Activated CD4-positive, alpha-beta T cell treated with anti-CD3 and anti-CD28 coated beads for 48 hours (primary cell): ENCODE measurements around the gene TLE6.
"Not testable (repeated sequence)": the region's sequence is repeated elsewhere in the genome, so short reads cannot be mapped to it uniquely, and the experiment has no call there.

ENCODE experiments used
- DNase-seq: peaks from one replicate; pipeline ENCODE4 v3.0.0-alpha.2; 2020

Gene TLE6

DNA sequence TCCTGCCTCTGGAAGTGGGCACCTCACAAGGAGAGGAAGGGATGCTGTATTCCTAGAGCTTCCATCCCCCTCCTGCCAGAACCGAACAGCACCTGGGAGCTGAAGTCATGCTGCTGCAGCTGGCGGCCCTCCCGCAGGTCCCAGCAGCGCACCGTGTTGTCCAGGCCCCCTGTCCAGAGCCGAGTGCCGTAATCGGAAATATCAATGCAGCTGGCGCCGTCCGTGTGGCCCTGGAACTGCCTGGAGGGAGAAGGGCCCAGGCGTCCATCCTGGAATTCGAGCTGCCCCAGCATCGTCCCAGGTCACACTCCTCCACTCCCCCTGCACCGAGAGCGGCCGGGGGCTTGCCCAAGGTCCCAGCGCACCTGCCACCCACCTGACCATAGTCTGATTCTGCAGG is 28.0 kb downstream of the TLE6 start:
- no peak for DNase-seq

DNA sequence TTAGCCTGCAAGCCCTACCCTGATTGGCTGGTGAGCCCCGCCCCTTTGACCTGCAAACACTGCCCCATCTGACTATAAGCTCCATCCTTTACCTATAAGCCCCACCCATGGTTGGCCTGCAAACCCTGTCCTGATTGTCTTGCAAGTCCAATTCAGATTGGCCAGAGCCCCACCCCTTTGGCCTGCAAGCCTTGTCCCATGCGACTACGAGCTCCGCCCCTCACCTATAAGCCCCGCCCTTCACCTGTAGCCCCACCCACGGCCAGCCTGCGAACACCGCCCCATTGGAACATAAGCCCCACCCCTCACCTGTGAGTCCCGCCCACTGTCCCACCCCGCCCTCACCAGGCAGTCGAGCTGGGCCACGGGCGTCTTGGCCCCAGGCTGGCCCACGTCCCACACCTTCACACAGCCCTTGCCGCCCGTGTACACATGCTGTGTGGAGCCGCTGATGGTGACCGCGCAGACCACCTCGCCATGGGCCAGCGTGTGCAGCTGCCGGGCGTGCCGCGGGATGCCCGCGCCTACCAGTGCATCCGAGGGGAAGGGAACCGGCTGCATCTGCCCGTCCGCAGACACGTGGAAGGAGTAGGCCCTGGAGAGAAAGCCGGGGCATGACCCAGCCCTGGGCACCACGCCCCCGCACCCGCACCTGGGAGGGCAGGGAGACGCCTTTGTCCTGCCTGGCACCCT is 28.9 kb downstream of the TLE6 start:
- peak; percentile 66 for DNase-seq

DNA sequence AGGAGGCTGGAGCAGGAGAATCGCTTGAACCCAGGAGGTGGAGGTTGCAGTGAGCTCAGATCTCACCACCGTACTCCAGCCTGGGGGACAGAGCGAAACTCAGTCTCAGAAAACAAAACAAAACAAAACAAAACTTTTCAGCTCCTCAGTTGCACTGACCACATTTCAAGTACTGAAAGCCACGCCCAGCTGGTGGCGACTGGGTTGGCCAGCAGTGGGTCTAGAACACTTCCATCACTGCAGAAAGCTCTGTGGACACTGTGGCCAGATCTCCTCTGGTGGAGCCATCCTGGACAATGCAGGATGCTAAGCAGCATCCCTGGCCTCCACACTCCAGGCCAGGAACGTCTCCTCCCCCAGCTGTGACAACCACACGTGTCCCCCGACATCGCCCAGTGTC is 30.6 kb downstream of the TLE6 start:
- no peak for DNase-seq

DNA sequence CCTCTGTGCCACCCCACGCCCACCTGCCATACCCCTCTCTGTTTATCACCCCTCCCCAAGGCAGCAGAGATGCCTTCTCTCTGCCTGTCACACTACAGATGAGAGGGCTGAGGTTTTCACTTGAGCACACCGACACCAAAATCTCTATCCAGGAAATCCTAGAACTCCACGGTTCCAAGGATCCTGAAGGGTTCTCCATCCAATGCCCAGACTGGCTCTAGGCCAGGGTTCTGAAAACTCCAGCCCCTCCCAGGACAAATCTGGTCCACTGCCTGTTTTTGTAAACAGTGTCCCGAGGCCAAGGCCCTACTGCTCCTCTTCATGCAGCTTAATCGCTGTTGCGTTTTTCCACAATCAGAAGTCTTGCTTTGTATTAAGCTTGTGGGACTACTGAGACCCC is 31.6 kb downstream of the TLE6 start:
- no peak for DNase-seq

DNA sequence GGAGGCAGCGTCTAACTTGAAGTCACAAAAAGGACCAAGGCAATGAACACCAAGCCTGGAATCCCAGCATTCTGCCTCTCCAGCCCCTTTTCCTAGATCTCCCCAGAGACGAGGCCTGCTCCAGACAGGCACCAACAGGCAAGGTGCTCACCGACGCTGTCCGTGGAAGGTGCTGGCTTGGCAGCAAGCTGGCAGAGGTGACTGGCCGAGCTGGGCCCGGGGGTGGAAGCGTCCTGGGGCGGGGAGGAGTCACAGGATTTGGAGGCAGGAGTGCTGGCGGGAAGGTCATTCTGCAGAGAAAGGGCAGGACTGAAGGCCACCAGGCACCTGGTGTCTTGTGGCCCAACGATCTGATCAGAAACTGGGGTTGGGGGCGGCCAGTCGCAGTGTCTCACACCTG is 33.5 kb downstream of the TLE6 start:
- no peak for DNase-seq

DNA sequence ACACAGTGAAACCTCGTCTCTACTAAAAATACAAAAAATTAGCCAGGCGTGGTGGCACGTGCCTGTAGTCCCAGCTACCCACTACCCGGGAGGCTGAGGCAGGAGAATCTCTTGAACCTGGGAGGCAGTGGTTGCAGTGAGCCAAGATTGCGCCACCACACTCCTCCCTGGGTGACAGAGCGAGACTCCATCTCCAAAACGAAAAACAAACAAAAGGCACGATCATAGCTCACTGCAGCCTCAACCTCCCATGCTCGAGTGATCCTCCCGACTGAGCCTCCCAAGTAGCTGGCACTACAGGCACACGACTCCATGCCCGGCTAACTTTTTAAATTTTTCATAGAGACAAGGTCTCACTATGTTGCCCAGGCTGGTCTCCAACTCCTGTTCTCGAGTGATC is 34.7 kb downstream of the TLE6 start:
- not testable (repeated sequence) for DNase-seq

DNA sequence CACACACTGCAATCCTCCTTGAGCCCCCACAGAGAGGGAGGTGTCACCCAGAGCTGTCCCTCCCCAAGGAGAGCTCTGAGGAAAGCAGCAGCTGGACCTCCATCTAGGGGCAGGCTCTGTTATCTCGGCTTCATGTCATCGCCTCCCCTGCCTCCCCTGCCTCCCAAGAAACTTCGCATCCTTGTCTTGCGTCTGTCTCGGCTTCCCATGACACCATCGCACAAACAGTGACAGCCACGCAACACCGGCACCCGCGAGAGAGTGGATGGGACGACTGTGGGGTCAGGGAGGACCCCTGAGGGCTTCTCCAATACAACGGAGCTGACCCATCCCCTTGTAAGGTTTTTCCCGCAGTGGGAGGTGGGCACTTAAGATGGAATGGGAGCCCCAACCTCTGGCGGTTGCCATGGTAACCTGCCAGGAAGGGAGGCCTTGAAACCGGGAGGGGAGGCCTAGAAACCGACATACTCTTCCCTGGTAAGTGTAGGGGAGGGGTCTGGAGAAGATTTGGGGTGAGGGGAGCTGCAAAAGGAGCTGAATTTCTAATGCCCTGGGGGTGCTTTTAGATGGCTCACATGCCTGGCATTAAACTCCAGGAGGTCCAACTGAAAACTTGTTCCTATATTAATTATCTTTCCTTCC is 35.4 kb downstream of the TLE6 start:
- no peak for DNase-seq

DNA sequence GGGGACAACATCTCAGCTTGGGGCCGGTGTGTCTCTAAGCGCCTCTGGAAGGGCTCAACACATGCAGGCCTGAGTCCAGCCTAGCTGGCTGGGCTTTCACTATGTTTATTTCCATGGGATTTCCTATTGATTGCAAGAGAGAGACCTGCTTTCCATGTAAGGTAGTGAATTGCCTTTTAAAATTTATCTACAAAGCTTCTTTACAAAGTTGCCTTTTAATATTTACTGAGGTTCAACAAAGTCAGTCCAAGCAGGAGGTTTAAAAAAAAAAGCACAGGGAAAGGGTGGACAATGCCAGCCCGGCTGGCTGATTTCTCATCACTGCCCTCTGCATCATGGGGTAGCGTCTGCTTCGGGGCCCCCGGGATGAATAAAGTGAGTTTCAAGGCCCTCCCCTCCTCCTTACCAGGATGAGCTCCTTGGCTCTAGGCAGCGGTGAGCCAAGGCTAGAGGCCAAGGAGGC is 35.9 kb downstream of the TLE6 start:
- no peak for DNase-seq

DNA sequence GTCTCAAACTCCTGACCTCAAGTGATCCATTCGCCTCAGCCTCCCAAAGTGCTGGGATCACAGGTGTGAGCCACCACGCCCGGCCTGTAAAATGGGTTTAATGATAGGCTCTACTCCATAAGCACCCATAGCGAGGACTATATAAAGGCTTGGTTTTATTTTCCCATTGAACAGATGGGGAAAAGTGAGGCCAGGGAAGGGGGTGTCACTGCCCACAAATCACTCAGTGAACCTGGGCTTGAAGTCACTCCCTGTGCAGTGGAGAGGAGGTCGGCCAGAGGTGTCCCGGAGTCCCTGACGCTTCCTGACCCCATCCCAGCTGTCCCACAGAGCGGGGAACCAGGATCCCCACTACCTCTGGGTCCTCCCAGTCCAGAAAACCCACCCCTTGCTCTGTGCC is 36.8 kb downstream of the TLE6 start:
- DNase-seq, result no peak

DNA sequence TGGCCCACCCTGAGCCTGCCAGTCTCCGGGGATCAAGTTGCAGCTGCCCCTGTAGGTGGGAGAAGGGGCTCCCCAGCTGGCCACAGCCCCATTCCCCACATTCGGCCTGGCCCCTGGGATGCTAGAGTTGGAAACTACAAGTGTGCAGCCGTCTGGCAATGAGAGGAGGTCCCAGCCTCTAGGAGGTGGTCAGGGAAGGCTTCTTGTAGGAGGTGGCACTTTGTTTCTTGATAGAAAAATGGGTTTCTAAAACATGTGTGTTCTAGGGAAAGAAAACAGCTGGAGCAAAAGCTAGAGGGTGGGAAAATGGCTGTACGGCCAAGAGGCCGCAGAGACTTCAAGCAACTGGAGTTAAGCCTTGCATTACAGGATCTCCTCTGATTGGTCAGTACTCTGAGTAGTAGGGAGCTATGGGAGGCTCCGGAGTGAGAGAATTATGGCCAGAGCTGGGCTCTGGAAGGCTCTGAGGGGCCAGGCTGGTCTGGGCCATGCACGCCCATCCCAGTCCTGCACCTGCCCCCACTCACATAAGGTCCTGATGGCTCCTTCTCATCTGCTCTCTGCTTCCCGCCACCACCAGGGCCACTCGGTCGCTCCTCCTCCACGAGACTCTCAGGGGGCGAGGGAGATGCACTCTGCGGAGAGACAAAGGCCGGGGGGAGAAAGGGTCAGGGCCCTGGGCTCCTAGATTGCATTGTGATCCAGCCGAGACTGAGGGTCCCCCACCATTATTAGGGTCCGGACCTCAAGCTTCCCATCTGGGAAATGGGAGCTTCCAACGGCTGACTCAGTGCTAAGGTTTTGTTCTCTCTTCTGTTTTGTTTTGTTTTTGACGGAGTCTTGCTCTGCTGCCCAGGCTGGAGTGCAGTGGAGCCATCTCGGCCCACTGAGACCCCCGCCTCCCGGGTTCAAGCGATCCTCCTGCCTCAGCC is 38.0 kb downstream of the TLE6 start:
- DNase-seq, result no peak

DNA sequence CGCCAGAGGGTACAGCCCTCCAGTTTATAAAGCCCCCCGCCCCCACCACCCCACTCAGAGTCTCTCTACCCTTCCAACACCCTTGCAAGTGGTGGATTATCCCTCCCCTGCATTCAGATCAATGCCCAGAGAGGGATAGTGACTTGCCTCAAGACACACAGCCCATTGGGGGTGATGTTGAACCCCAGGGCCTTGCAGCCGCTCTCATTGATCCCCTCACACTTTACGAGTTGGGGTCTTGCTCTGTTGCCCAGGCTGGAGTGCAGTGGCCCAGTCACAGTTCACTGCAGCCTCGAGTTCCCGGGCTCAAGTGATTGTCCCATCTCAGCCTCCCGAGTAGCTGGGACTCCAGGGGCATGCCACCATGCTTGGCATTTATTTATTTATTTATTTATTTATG is 40.6 kb downstream of the TLE6 start:
- DNase-seq, result no peak

DNA sequence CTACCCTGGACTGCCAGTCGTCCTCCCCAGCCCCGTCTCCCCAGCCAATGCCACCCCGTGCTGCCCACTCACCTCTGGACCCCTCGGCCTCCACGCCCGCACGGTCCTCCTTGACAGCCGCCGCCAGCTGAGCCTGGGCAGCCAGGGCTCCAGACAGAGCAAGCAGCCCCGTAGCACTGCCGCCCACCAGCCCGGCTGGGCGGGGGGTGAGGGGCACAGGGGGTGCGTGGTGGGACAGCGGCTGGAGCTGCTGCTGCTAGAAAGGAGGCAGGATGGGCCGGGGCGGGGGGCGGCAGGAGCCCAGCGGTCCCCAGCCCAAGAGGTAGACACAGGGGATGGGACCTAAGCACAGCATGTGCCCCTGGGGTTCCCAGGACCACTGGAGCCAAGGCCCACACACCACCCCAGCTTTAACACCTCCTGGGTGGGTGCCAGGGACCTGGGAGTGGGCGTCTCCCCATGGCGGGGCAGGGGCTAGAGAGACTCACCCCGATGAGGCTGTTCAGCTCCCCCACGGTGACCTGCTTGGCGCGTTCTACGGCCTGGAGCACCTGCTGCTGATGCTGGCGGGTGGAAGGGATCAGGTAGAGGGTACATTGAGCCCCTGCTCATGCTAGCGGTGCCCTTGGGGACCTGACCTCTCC is 42.0 kb downstream of the TLE6 start:
- no peak for DNase-seq

DNA sequence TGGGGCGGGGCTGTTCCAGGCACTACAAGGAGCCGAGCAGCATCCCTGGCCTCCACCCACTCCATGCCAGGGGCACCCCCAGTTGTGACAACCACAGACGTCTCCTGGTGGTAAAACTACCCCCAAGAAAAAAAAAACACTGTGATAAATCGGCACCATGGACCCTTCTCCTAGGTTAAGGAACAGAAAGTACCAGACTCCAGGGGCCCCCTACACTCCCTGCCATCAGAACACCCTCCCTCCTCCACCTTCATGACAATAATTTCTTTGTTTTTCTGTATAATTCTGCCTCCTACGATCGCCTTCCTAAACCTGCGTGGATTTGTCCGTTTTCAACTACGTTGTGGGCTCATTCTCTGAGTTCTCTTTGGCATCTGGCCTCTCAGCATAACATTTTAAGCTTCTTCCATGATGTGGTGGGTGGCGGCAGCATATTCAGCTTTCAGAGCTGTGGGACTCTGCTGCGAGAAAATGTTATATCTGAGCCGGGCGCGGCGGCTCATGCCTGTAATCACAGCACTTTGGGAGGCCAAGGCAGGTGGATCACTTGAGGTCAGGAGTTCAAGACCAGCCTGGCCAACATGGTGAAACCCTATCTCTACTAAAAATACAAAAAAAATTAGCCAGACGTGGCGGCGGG is 43.1 kb downstream of the TLE6 start:
- no peak for DNase-seq

DNA sequence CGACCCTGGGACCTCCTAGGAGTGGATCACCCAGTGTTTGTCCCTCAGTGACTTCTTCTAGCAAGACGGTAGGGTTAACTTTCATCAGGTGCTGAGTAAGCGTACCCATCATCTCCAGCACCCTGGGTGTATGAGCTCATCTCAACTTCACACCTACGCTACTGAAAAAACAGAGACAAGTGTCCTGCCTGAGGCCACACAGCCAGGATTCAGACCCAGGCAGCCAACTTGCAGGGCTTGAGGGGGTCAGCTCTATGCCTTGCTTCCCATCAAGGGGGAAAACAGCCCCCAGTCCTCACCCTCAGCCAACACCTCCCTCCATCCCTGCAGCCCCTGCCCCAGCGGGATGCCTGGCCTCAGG is 47.1 kb downstream of the TLE6 start:
- DNase-seq, result peak; percentile 45

DNA sequence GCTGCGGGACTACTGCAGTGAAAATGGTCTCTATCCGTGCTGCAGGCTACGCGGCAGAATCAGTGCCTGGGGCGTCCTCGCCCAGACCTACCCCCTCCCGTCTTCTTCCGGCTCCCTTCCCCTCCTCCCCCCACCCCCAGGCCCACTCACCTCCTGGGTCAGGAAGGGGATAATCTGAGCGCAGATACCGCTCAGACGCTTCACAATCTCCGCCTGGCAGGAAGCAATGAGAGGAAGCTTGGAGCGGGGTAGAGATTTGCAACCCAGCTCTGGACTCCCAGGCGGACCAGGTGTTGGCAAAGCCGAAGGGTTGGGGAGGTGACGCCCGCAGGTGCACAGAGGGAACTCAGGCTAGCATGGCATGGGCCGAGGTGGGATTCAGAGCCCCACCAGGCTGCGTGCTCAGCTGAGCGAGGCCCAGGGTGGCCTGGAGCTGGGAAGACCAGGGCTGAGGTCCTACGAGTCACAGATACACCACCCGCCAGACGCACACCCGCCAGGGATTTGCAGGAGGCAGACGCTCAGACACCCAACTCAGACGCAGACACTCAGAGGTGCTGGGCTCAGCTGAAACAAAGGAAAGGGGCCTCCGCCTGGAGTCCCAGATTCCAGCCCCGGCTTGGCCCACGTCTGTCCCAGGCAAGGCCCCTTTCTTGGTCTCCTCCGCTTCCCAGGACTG is 47.6 kb downstream of the TLE6 start:
- DNase-seq, result no peak

DNA sequence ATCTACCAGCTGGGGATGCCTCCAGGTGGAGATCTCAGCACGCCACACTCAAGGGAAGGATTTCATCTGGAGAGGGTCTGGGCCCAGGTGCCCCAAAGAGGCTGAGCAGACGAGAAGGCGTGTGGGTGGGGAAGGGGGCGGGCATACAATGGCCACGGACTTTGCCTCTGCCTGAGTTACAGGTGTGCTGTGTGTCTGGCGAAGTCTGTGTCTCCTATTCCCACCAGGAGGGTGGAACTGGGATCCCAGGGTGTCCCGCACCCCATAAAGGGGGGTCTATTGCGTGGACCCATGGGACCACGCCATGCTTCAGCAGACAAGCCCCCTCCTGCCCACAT is 48.2 kb downstream of the TLE6 start:
- no peak for DNase-seq

DNA sequence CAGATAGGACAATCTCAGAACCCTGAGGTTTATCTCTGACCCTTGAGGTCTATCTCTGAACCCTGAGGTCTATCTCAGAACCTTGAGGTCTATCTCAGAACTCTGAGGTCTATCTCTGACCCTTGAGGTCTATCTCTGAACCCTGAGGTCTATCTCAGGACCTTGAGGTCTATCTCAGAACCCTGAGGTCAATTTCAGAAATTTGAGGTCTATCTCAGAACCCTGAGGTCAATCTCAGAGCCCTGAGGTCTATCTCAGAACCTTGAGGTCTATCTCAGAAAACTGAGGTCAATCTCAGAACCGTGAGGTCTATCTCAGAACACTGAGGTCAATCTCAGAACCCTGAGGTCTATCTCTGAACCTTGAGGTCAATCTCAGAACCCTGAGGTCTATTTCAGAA is 49.4 kb downstream of the TLE6 start:
- DNase-seq, result no peak

DNA sequence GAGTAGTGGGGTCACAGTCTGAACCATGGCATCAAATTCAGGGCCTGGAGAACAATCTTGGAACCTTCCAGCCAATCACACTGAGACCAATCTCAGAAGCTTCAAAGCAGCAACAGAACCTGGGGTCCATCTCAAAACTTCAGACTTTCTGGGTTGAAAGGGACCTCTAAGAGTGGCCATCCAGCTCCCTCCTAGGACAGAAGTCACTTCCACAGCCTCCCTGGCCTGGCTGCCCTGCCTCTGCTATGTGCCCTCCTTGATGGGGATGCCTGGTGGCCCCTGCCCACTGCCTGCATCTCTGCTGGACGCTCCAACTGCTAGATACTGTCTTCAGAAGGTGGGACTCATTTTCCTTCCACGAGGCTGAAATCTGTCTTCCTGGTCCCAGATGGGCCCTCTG is 49.9 kb downstream of the TLE6 start:
- DNase-seq, result no peak

DNA sequence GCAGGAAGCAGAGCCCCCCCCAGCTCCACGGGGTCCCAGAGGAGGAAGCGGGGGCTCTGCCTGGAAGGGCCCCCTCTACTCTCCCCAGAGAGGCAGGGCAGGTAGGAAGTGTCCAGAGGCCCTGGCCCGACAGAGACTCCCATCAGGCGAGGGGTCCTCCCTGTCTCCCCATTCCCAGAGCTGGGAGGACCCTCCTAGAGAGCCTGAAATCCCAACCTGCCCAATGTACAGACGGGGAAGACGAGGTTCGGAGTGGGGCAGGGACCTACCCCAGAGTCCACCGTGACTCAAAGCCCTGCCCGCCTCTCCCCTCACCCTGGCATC is 50.6 kb downstream of the TLE6 start:
- no peak for DNase-seq

DNA sequence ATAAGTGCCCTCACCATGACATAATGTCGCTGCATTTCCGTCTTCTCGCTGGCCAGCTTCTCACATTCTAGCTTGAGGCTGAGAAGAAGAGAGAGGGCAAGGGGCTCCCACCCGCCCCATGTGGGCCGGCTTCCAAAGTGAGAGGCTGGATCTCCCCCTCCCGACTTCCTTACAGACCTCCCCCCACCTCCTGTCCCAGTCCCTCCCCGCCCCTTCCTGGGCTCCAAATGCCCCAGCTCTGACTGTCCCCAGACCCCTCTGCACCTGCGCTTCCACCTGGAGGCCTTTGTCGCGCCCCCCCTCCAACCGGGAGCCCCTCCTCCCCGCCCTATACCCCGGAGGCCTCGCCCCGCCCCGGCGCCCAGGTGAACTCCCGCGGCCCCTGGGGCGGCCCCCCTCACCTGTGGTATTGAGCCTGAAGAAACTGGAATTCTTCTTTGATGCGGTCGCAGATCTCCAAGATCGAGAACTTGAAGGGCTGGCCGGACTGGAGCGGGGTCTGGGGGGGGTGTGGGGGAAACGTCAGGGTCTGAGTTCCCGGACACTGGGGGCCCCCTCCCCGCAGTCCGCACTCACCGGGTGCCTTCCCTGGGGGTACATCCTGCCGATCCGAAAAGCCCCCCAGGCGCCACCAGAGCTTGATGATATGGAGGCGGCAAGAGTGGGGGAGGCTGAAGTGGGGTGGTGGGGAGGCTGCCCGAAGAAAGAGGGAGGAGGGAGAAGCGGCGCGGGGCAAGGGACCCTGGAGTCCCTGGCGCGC is 51.1 kb downstream of the TLE6 start:
- DNase-seq, result no peak

DNA sequence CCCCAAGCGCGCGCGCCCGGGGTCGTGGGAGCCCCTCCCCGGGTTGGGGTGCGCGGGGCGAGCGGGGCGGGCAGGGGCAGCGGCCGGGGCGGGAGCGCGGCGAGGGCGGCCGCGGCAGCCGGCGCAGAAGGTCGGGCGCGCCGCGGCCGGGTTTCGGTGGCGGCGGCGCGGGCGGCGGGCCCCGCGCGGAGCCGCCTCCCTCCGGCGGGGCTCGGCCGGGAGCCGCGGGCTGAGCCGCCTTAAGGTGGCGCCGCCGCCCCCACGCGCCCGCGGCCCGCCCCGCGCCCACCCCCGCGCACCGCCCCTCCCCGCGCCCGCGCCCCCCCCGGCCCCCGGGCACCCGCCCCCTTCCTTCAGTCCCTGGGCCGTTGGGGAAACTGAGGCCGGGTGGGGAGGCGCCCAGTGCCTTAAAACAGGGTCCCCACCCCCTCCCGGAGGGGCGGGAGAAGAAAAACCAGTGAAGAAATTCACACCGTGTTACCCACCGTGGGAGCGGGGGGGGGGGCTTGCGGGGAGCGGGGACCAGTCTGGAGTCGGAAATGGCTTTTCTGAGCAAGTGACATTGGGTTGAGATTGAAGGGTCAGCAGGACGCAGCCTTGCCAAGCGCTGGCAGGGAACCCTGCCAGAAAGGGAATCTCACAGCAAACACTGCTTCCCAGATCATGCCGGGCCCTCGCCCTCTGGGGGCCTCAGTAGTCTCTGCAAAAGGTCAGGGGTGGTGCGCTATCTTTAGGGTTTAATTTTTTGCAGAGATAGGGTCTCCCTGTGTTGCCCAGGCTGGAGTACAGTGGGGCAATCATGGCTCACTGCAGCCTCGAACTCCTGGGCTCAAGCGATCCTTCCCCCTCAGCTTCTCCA is 51.9 kb downstream of the TLE6 start, which contains the start of gene TLE2:
Gene TLE2 (minus strand): TSS at position 216 of the 859 bp plus-strand sequence. CDS start 376 bp downstream, outside the sequence.
- DNase-seq, result no peak
